ENCODE results near the gene PRIM1. TPM values are rescaled to one million over a fixed set of nuclear protein-coding genes. Genes with fewer than 3 reads are reported as not detected.

Gene PRIM1
- total RNA-seq, 4 donors from 2014 or later: 6.0 to 71.7 (median 28.6) TPM; not detected in 1

DNA sequence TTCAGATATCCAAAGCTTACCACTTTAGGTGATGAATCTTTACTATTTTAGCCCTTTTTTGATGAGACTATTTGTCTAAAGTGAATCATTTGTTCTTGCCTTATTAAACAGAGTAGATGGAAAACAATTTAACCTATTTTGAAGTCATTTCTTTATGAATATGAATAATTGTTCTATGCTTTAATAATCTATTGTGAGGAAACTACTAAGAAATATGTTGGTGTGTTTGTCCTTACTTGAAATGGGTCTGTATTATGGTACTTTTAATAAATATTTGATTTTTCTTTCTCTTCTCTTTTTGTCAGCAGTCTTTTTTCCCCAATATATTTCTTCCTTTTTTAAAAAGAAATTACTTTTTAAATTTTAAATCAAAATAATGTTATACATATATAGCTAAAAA lies 35.4 kb upstream of the PRIM1 start:
- no peak overlapping the region for H3K4me3 ChIP-seq
- no peak for DNase-seq
- no peaks in the 10 kb centered on the region for H3K36me3 ChIP-seq
- H3K9me3 ChIP-seq: no peaks in the 10 kb centered on the region
- no peak overlapping the region for H3K27ac ChIP-seq
- TF ChIP-seq, protein P1, sequence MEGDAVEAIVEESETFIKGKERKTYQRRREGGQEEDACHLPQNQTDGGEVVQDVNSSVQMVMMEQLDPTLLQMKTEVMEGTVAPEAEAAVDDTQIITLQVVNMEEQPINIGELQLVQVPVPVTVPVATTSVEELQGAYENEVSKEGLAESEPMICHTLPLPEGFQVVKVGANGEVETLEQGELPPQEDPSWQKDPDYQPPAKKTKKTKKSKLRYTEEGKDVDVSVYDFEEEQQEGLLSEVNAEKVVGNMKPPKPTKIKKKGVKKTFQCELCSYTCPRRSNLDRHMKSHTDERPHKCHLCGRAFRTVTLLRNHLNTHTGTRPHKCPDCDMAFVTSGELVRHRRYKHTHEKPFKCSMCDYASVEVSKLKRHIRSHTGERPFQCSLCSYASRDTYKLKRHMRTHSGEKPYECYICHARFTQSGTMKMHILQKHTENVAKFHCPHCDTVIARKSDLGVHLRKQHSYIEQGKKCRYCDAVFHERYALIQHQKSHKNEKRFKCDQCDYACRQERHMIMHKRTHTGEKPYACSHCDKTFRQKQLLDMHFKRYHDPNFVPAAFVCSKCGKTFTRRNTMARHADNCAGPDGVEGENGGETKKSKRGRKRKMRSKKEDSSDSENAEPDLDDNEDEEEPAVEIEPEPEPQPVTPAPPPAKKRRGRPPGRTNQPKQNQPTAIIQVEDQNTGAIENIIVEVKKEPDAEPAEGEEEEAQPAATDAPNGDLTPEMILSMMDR (IDR thresholded peaks at IDR 0.05): no peak
- TF ChIP-seq POLR2A (IDR thresholded peaks at IDR 0.05): no peak
- no peaks in the 10 kb centered on the region for H3K27me3 ChIP-seq
- intact Hi-C loops (cut with DNase I; ENCODE audit: low total_unique reads): no loop called here
- H3K4me1 ChIP-seq: no peaks in the 10 kb centered on the region

- TF ChIP-seq POLR2A (IDR thresholded peaks at IDR 0.05): no peak
- TF ChIP-seq, protein P1 (IDR thresholded peaks at IDR 0.05): no peak
- no peaks in the 10 kb centered on the region for H3K9me3 ChIP-seq
- H3K27ac ChIP-seq: no peak overlapping the region
- no peaks in the 10 kb centered on the region for H3K36me3 ChIP-seq
- no peak overlapping the region for H3K4me3 ChIP-seq
- H3K4me1 ChIP-seq: no peaks in the 10 kb centered on the region
- intact Hi-C loops (cut with DNase I; ENCODE audit: low total_unique reads): no loop called here
- H3K27me3 ChIP-seq: no peaks in the 10 kb centered on the region
- DNase-seq: no peak
Measured at GRCh38 chr12:56785874-56786273, 33.8 kb upstream of the PRIM1 start.

- H3K9me3 ChIP-seq: no peaks in the 10 kb centered on the region
- no peaks in the 10 kb centered on the region for H3K4me1 ChIP-seq
- no peak overlapping the region for H3K27ac ChIP-seq
- intact Hi-C loops (cut with DNase I; ENCODE audit: low total_unique reads): no loop called here
- no peaks in the 10 kb centered on the region for H3K36me3 ChIP-seq
- H3K27me3 ChIP-seq: no peaks in the 10 kb centered on the region
- DNase-seq: no peak
- TF ChIP-seq POLR2A (IDR thresholded peaks at IDR 0.05): no peak
- TF ChIP-seq, protein P1 (IDR thresholded peaks at IDR 0.05): no peak
- H3K4me3 ChIP-seq: no peak overlapping the region
Measured at GRCh38 chr12:56785141-56785865, 33.2 kb upstream of the PRIM1 start.

- TF ChIP-seq POLR2A (IDR thresholded peaks at IDR 0.05): no peak
- TF ChIP-seq, protein P1 (IDR thresholded peaks at IDR 0.05): no peak
Measured at GRCh38 chr12:56781726-56782125, 29.6 kb upstream of the PRIM1 start.

GRCh38 chr12:56778756-56779155 lies 26.6 kb upstream of the PRIM1 start:
- H3K4me3 ChIP-seq: no peak overlapping the region
- DNase-seq: no peak
- TF ChIP-seq POLR2A (IDR thresholded peaks at IDR 0.05): no peak
- TF ChIP-seq, protein P1 (IDR thresholded peaks at IDR 0.05): no peak
- no peaks in the 10 kb centered on the region for H3K36me3 ChIP-seq
- no peaks in the 10 kb centered on the region for H3K4me1 ChIP-seq
- H3K27me3 ChIP-seq: no peaks in the 10 kb centered on the region
- H3K27ac ChIP-seq: no peak overlapping the region
- no peaks in the 10 kb centered on the region for H3K9me3 ChIP-seq
- intact Hi-C loops (cut with DNase I; ENCODE audit: low total_unique reads): no loop called here

More at GRCh38 chr12:56781726-56782125, 29.6 kb upstream of the PRIM1 start:
- intact Hi-C loops (cut with DNase I; ENCODE audit: low total_unique reads): no loop called here
- no peaks in the 10 kb centered on the region for H3K27me3 ChIP-seq
- no peak overlapping the region for H3K4me3 ChIP-seq
- H3K36me3 ChIP-seq: no peaks in the 10 kb centered on the region
- H3K4me1 ChIP-seq: no peaks in the 10 kb centered on the region
- H3K27ac ChIP-seq: no peak overlapping the region
- H3K9me3 ChIP-seq: no peaks in the 10 kb centered on the region
- no peak for DNase-seq

All from uterus (tissue), 4 donors.